ENCODE data around the gene FAM83G.
"Not testable (repeated sequence)": the region's sequence is repeated elsewhere in the genome, so short reads cannot be mapped to it uniquely, and the experiment has no call there.

Gene FAM83G

GRCh38 chr17:18933102-18934058, 71.2 kb downstream of the FAM83G start:
- no peak overlapping the region for H3K4me3 ChIP-seq (ENCODE audit: low read depth, low read length)
- in situ Hi-C loops (cut with HindIII; ENCODE audit: low sequenced_read_pairs) = no loop called here
- no peak for TF ChIP-seq CTCF (IDR thresholded peaks at IDR 0.05; ENCODE audit: low read depth, low read length, missing control alignments)
- DNase-seq (ENCODE audit: low read depth) = no peak

- DNase-seq (ENCODE audit: low read depth) = no peak
- no peak overlapping the region for H3K4me3 ChIP-seq (ENCODE audit: low read depth, low read length)
- TF ChIP-seq CTCF (IDR thresholded peaks at IDR 0.05; ENCODE audit: low read depth, low read length, missing control alignments) = no peak
- in situ Hi-C loops (cut with HindIII; ENCODE audit: low sequenced_read_pairs) = no loop called here
Observed at GRCh38 chr17:18932360-18933055, 72.1 kb downstream of the FAM83G start.

- in situ Hi-C loops (cut with HindIII; ENCODE audit: low sequenced_read_pairs) = no loop called here
- H3K4me3 ChIP-seq (ENCODE audit: low read depth, low read length) = no peak overlapping the region
- DNase-seq (ENCODE audit: low read depth) = no peak
- no peak for TF ChIP-seq CTCF (IDR thresholded peaks at IDR 0.05; ENCODE audit: low read depth, low read length, missing control alignments)
Observed at GRCh38 chr17:18928628-18929125, 75.9 kb downstream of the FAM83G start.

- in situ Hi-C loops (cut with HindIII; ENCODE audit: low sequenced_read_pairs) = no loop called here
- no peak for TF ChIP-seq CTCF (IDR thresholded peaks at IDR 0.05; ENCODE audit: low read depth, low read length, missing control alignments)
- DNase-seq (ENCODE audit: low read depth) = no peak
Observed at GRCh38 chr17:18925187-18925586, 79.4 kb downstream of the FAM83G start.

GRCh38 chr17:18922596-18922995, 82.0 kb downstream of the FAM83G start:
- in situ Hi-C loops (cut with HindIII; ENCODE audit: low sequenced_read_pairs); DNase-seq (ENCODE audit: low read depth); H3K4me3 ChIP-seq (ENCODE audit: low read depth, low read length): not testable (repeated sequence)

More at GRCh38 chr17:18925187-18925586, 79.4 kb downstream of the FAM83G start:
- H3K4me3 ChIP-seq (ENCODE audit: low read depth, low read length) = no peak overlapping the region

GRCh38 chr17:18921912-18922451, 82.6 kb downstream of the FAM83G start:
- no peak for DNase-seq (ENCODE audit: low read depth)
- in situ Hi-C loops (cut with HindIII; ENCODE audit: low sequenced_read_pairs) = no loop called here
- no peak for TF ChIP-seq CTCF (IDR thresholded peaks at IDR 0.05; ENCODE audit: low read depth, low read length, missing control alignments)
- no peak overlapping the region for H3K4me3 ChIP-seq (ENCODE audit: low read depth, low read length)
